GM18858 (cell line): ENCODE measurements around the gene GDA.

Source experiments
- ATAC-seq: cut with Tn5 transposase; IDR thresholded peaks from one replicate; pipeline ENCODE4 v1.9.1; 2021; ENCODE audit not compliant: unreplicated experiment

Gene GDA

GRCh38 chr9:72149231-72149975 lies at the start of gene GDA:
TSS of gene GDA (plus strand) at chr9:72149440. CDS start at chr9:72149560, 120 bp downstream.
- ATAC-seq, result no peak

DNA sequence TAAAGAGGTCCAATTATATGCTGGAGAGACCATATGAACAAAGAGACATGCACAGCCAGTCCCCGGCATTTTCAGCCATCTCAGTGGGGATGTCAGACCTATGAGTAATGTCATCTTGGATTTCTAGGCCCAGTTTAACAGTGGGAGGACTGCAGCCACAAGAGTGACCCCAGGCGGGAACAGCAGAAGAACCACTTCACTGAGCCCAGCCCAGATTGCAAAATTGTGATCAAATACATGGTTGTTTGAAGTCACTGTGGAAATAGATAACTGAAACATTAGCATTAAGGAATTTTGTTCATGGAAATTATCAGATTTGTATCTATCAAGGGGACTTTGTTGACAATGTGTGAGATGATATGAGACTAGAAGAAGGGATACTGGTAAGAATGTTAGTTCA lies 46.7 kb upstream of the GDA start:
- ATAC-seq, result no peak

GRCh38 chr9:72113056-72113455 lies 36.2 kb upstream of the GDA start:
- no peak for ATAC-seq

- ATAC-seq, result peak; percentile 51
Measured at GRCh38 chr9:72119853-72120252, 29.4 kb upstream of the GDA start.

DNA sequence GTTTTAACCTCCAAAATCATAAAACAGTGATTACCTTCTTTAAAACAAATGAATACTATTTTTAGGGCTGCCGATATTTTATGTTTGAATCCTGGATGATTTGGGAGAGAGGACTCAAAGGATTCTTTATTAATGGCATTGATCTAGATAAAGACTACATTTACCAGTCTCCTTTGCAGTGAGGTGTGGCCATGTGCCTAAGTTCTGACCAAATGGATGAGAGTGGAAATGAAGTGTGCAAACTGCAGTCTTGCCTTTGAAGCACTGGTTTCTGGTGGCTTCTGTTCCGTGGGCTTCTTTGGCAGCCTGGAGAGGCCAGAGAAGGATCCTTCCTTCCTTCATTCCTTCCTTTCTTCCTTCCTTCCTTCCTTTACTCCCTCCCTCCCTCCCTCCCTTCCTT lies 24.3 kb upstream of the GDA start:
- ATAC-seq, result no peak

- no peak for ATAC-seq
Measured at GRCh38 chr9:72127753-72128152, 21.5 kb upstream of the GDA start.

DNA sequence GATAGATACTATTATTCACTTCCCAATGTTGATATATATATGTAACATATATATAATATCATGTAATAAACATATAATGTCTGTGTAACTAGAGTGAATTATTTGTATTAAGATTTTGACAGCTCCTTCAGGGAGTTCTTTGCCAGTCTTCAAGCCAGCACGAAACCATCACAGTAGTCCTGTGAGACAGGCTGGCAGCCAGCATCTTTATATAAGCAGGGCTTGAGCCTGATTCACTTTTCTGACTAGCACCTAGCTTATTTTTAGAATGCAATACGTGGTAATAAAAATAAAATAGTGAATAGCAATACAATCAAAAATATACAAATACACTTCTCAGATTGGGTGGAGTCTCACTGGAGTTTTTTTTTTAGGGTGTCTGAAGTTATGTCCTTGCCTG lies 20.7 kb upstream of the GDA start:
- no peak for ATAC-seq

GRCh38 chr9:72129271-72130156 lies 19.7 kb upstream of the GDA start:
- ATAC-seq, result no peak

DNA sequence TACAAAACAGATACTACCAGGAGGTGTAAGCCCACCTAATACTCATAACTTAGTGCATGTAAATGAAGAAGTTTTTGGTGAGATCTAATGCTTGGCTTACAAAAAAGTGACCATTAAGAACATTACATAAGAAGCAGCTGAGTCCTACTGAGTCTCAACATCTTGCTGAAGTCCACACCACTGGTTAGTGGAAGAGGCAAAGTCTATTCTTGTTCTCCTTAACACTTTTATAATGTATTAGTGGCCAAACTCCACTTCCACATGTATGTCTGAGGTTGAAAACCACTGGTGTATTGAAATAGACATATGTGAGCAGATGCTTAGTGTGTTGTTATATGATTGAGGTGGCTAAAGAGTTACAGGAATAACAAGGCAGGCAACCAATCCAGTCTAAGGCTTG lies 18.9 kb upstream of the GDA start:
- ATAC-seq, result no peak

DNA sequence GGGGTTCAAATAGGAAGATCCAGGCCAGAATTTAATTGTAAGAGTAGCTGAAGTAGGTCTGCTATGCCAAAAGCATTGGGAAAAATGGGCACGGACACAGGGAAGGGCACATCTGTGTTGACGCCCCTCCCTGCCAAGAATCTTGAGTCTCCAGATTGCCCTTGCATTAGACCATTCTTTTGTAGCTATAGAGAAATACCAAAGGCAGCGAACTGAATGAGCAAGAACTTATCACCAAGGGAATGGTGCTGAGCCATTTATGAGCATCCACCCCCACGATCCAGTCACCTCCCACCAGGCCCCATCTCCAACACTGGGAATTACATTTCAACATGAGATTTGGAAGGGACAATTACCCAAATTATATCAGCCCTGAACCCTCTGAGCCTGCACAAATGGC lies 18.0 kb upstream of the GDA start:
- ATAC-seq, result no peak

GRCh38 chr9:72132052-72132451 lies 17.2 kb upstream of the GDA start:
- ATAC-seq, result no peak

DNA sequence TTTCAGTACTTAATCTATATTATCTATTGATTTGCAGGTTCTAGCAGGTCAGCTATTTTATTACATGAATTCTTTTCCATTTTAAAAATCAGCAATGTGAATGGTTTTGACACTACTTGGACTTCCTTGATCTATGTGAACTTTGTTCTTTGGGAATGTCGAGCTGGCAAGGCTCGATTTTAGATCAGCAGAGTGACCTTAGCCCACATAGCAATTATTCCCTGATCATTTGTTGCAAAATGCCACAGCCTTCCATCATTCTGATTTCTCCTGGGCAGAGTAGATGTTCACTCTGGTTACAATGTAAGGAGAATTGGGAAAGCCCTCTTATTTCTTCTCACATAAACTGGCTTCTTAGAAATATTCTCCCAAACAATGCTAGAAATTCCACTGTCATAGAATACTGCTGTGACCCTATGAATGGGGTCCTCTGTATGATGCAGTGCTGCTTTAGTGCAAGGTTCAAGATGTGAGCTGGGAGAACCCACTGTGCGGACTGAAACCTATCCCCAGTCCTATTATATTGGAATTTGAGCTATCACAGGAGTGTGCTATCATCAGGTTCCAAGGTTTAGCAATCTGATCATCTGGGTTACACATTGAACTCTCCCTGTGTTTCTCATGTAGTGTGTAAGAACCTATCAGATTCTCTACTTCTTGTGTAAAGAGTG lies 15.7 kb upstream of the GDA start:
- no peak for ATAC-seq

- ATAC-seq, result no peak
Measured at GRCh38 chr9:72134801-72135200, 14.4 kb upstream of the GDA start.

DNA sequence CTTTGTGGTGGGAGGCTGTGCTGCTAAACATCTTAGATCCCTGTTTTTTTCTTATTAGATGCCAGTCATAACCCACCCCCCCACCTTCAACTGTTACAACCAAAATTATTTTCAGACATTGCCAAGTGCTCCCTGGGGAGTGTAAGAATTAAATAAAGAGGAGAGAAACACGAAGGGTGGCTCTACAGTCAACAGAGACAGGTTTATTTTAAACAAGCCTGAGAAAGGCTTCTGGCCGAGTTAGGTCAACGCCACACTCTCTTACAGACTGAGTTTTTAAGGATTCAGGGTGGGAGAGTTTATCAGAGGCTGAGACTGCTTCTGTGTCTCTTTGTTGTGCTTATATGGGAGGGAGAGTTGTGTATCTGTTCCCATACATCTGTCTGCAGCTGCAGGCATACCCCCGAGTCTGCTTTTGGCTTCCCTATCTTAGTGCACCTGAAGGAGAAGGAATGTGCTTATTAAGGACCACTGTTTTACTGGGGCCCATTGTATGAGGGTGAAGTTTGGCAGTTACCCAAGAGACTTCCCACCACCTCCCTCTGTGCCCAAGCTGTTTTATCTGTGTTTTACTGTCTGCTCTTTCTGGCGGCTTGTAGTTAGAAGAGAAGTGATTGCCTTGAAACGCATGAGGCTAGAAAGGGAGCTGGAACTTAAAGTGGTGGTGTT lies 11.4 kb upstream of the GDA start:
- no peak for ATAC-seq

DNA sequence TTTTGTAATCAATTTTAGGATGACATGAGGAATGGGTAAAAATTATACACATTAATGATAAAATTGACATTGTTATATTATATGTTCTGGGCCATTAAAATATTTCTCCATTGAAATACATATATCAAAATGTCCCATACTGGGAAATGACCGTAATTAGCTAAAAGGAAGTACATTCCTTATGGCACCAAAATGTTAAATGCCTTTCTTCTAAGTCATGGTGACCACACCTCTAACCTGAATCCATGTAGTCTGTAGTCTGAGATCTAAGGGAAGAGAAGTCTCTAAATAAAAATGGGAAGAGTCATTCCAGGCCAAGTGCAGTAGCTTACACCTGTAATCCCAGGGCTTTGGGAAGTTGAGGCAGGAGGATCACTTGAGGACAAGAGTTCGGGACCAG lies 10.0 kb upstream of the GDA start:
- no peak for ATAC-seq

GRCh38 chr9:72140586-72140985 lies 8.7 kb upstream of the GDA start:
- ATAC-seq, result no peak

DNA sequence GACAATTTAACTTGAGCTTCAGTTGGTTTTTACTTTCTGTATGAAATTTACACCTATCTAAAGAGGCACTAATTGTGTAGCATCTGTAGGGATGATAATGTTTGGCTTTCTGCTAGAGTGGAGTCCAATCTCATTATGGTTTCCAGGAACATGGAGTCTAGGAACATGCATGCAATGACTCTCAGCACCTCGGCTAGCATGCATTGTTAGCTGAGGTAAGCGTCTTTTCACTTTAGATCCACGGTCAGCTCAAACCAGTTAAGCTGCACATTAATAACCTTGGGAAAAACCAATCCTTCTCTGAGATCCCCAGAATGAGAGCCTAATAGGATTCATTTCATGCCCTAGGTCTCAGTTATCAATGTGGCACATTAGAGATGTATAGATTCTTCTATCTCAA lies 7.8 kb upstream of the GDA start:
- no peak for ATAC-seq

DNA sequence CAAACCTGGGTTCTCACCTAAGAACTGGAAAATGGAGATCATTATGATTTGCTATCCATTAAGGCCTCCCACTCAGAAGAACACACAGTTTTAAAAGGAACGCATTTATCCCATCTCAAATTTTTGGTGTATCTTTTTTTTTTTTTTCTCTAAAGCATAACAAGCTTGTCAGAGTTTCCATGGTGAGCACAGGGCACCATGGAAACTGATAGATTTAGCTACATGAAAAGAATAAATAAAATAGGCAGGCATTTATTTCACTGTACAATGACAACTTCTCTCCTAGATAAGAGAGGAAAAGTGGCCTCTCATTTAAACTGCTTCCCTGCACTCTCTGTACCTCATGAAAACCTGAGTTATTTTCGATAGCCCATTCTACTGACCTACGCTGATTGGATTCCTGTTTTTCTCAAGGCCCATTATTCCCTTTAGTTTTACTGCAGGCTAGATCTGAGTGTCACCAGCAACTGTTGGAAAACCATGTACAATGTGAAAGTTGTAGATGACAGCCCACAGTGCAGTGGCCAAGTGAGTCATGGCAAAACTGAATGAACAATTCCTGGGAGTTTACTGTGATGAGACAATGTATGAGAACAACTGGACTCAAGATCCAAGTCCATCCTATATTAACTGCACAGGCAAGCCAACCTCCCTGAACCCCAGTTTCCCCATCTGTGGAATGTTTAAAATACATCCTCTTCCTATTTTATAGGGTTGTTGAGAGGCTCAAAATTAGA lies 4.3 kb upstream of the GDA start:
- no peak for ATAC-seq

- ATAC-seq, result no peak
Measured at GRCh38 chr9:72145733-72146505, 3.3 kb upstream of the GDA start.

GRCh38 chr9:72147676-72148075 lies 1.6 kb upstream of the GDA start:
- ATAC-seq, result no peak
